HAP-1 (cell line): ENCODE data around the gene FOXP1.

Experiments
- DNase-seq, 2 experiments: peaks; one replicate each; pipeline ENCODE4 v3.0.0-alpha.2; 2016 to 2020; ENCODE audit warnings: low spot score in 2 of 2
- H3K27me3 ChIP-seq: fragments of 250-450 bp; sonication (Bioruptor Pico); 2 replicates; pipeline ENCODE4 v1.5.1; 2020; ENCODE audit warnings: low read depth, mild to moderate bottlenecking, moderate library complexity
- H3K36me3 ChIP-seq: fragments of 250-450 bp; sonication (Bioruptor Pico); replicated peaks from 2 replicates; pipeline ENCODE4 v1.5.1; 2020; ENCODE audit warnings: mild to moderate bottlenecking
- H3K4me1 ChIP-seq: fragments of 250-450 bp; sonication (Bioruptor Pico); 2 replicates; pipeline ENCODE4 v1.5.1; 2020; ENCODE audit warnings: mild to moderate bottlenecking
- H3K4me3 ChIP-seq: fragments of 250-450 bp; sonication (Bioruptor Pico); 2 replicates; pipeline ENCODE4 v1.5.1; 2020; ENCODE audit warnings: mild to moderate bottlenecking, moderate library complexity
- H3K9me3 ChIP-seq: fragments of 250-450 bp; sonication (Bioruptor Pico); 2 replicates; pipeline ENCODE4 v1.5.1; 2020; ENCODE audit warnings: mild to moderate bottlenecking, moderate library complexity
- in situ Hi-C: fragments of 300-500 bp; cut with MboI; formaldehyde crosslinking; loops from 3 replicates; pipeline ENCODE4 v1.14.3; 2020; ENCODE audit warnings: low sequenced_read_pairs, inconsistent platforms, mixed read lengths

The FOXP1 gene

GRCh38 chr3:71168121-71168721, 415.3 kb downstream of the FOXP1 start:
- Histone ChIP-seq H3K4me3 (no peak overlapping the region), H3K4me1 (peaks cover 7% of the 10 kb centered on the region), H3K9me3 (no peaks in the 10 kb centered on the region), H3K27me3 (no peaks in the 10 kb centered on the region), H3K36me3 (no peaks in the 10 kb centered on the region)
- no peak for DNase-seq
- in situ Hi-C loops: no loop called here

GRCh38 chr3:71166339-71167240, 416.9 kb downstream of the FOXP1 start:
- peaks cover 7% of the 10 kb centered on the region for H3K4me1 ChIP-seq
- DNase-seq: peak in 1 of 2 experiments; percentile 19
- H3K27me3 ChIP-seq: no peaks in the 10 kb centered on the region
- no peaks in the 10 kb centered on the region for H3K36me3 ChIP-seq
- H3K9me3 ChIP-seq: no peaks in the 10 kb centered on the region
- in situ Hi-C loops: no loop called here
- H3K4me3 ChIP-seq: no peak overlapping the region

- Histone ChIP-seq H3K4me3 (no peak overlapping the region), H3K4me1 (peaks cover 7% of the 10 kb centered on the region), H3K27me3 (no peaks in the 10 kb centered on the region), H3K36me3 (no peaks in the 10 kb centered on the region), H3K9me3 (no peaks in the 10 kb centered on the region)
- DNase-seq: no peak
- in situ Hi-C loops: no loop called here
These were observed 418.6 kb downstream of the FOXP1 start for GRCh38 chr3:71164881-71165280.

- H3K4me3 ChIP-seq: no peak overlapping the region
- no peaks in the 10 kb centered on the region for H3K9me3 ChIP-seq
- no peaks in the 10 kb centered on the region for H3K27me3 ChIP-seq
- no peak for DNase-seq
- no peaks in the 10 kb centered on the region for H3K36me3 ChIP-seq
- in situ Hi-C loops: no loop called here
- peaks cover 7% of the 10 kb centered on the region for H3K4me1 ChIP-seq
These were observed 420.2 kb downstream of the FOXP1 start for GRCh38 chr3:71163198-71163918.

- Histone ChIP-seq H3K9me3 (no peaks in the 10 kb centered on the region), H3K27me3 (no peaks in the 10 kb centered on the region), H3K4me3 (no peak overlapping the region), H3K36me3 (no peaks in the 10 kb centered on the region), H3K4me1 (peaks cover 7% of the 10 kb centered on the region)
- no peak for DNase-seq
- in situ Hi-C loops: no loop called here
These were observed 421.3 kb downstream of the FOXP1 start for GRCh38 chr3:71162221-71162620.

GRCh38 chr3:71160785-71161546, 422.6 kb downstream of the FOXP1 start:
- no peak for DNase-seq

GRCh38 chr3:71156062-71156665, 427.4 kb downstream of the FOXP1 start:
- in situ Hi-C loops: no loop called here
- no peak for DNase-seq
- Histone ChIP-seq H3K36me3 (no peaks in the 10 kb centered on the region), H3K27me3 (no peaks in the 10 kb centered on the region), H3K9me3 (no peaks in the 10 kb centered on the region), H3K4me3 (no peak overlapping the region), H3K4me1 (no peaks in the 10 kb centered on the region)

More at GRCh38 chr3:71160785-71161546, 422.6 kb downstream of the FOXP1 start:
- Histone ChIP-seq H3K4me3 (no peak overlapping the region), H3K27me3 (no peaks in the 10 kb centered on the region), H3K4me1 (no peaks in the 10 kb centered on the region), H3K36me3 (no peaks in the 10 kb centered on the region), H3K9me3 (no peaks in the 10 kb centered on the region)
- in situ Hi-C loops: no loop called here

GRCh38 chr3:71154846-71155245, 428.7 kb downstream of the FOXP1 start:
- H3K36me3 ChIP-seq: no peaks in the 10 kb centered on the region
- H3K27me3 ChIP-seq: no peaks in the 10 kb centered on the region
- H3K9me3 ChIP-seq: no peaks in the 10 kb centered on the region
- H3K4me3 ChIP-seq: no peak overlapping the region
- in situ Hi-C loops: no loop called here
- H3K4me1 ChIP-seq: no peaks in the 10 kb centered on the region
- DNase-seq: no peak

GRCh38 chr3:71153713-71154112, 429.8 kb downstream of the FOXP1 start:
- no peak for DNase-seq
- Histone ChIP-seq H3K9me3 (no peaks in the 10 kb centered on the region), H3K4me3 (no peak overlapping the region), H3K27me3 (no peaks in the 10 kb centered on the region), H3K36me3 (no peaks in the 10 kb centered on the region), H3K4me1 (no peaks in the 10 kb centered on the region)
- in situ Hi-C loops: no loop called here

- no peak for DNase-seq
- H3K9me3 ChIP-seq: no peaks in the 10 kb centered on the region
- no peaks in the 10 kb centered on the region for H3K36me3 ChIP-seq
- H3K27me3 ChIP-seq: no peaks in the 10 kb centered on the region
- in situ Hi-C loops: no loop called here
- H3K4me3 ChIP-seq: no peak overlapping the region
- H3K4me1 ChIP-seq: no peaks in the 10 kb centered on the region
These were observed 430.6 kb downstream of the FOXP1 start for GRCh38 chr3:71152892-71153265.

- H3K36me3 ChIP-seq: no peaks in the 10 kb centered on the region
- in situ Hi-C loops: no loop called here
- no peak for DNase-seq
- no peak overlapping the region for H3K4me3 ChIP-seq
- H3K27me3 ChIP-seq: no peaks in the 10 kb centered on the region
- H3K4me1 ChIP-seq: 0 out of 2 replicates have a peak, but pooled peaks cover 2% of the 10 kb centered on the region
- H3K9me3 ChIP-seq: no peaks in the 10 kb centered on the region
These were observed 431.3 kb downstream of the FOXP1 start for GRCh38 chr3:71152039-71152891.
